Gastroesophageal sphincter (tissue), 3 donors: ENCODE data around the gene SLC22A25.
"Not testable (repeated sequence)": the region's sequence is repeated elsewhere in the genome, so short reads cannot be mapped to it uniquely, and the experiment has no call there.

Experiments used
- CTCF ChIP-seq, 4 experiments: fragments of 200-600 bp in 2 of 4; fragments of 450-650 bp in 2 of 4; sonication (generic) in 1 of 4; IDR thresholded peaks; one replicate each; pipeline ENCODE4 v1.5.1; 2017 to 2019; ENCODE audit warnings: antibody characterized with exemption in 4 of 4, mild to moderate bottlenecking in 2 of 4, moderate library complexity in 2 of 4
- EP300 ChIP-seq: sonication (generic); formaldehyde crosslinking; IDR thresholded peaks from one replicate; pipeline ENCODE4 v1.6.1; 2017; ENCODE audit warnings: antibody characterized with exemption, mild to moderate bottlenecking
- POLR2A ChIP-seq, 2 donors: fragments of 450-650 bp; IDR thresholded peaks; one replicate each; pipeline ENCODE4 v1.6.1; 2017; ENCODE audit warnings: antibody characterized with exemption in 2 of 2, mild to moderate bottlenecking in 2 of 2, moderate library complexity in 1 of 2
- POLR2AphosphoS5 ChIP-seq: sonication (generic); formaldehyde crosslinking; IDR thresholded peaks from one replicate; pipeline ENCODE4 v1.6.1; 2017; ENCODE audit warnings: antibody characterized with exemption

DNA sequence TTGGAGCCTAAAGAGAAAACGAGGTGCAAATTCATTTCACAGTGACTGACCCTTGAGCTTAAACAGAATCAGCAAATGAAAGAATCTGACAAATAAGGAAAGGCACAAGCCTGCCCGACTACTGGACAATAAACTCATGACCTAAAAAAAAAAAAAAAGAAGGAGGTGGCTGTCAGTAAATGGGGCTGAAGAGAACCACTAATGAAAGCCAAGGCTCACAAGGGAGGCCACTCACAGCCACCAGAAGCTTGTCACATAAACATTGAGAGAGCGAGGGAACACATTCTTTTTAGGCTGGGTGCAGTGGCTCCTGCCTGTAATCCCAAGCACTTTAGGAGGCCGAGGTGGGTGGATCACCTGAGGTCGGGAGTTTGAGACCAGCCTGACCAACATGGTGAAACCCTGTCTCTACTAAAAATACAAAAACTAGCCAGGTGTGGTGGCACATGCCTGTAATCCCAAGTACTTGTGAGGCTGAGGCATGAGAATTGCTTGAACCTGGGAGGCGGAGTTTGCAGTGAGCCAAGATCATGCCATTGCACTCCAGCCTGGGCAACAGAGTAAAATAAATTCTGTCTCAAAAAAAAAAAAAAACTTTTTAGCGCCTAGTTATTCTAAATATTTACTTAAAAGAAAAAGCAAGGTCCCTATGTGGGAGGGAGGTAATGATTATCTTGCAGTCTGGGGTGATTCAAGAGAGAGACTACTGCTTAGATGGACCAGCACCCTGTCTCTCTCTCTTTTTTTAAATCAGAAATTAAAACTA, 4.0 kb upstream of the SLC22A25 start:
- not testable (repeated sequence) for TF ChIP-seq CTCF (IDR thresholded peaks at IDR 0.05); POLR2AphosphoS5; POLR2A (IDR thresholded peaks at IDR 0.05); EP300
